Right kidney (tissue), 1 donor: Measurements from ENCODE around the gene SMARCD2.
A peak's percentile ranks its signal among the peaks of the same experiment; 100 is the strongest.

Source experiments
- DNase-seq: peaks from one replicate; pipeline ENCODE4 v3.0.0-alpha.2; 2016

SMARCD2 gene

GRCh38 chr17:63853260-63853659 is 10.8 kb upstream of the SMARCD2 start:
- no peak for DNase-seq

GRCh38 chr17:63850401-63850800 is 7.9 kb upstream of the SMARCD2 start:
- no peak for DNase-seq

- DNase-seq: peak; percentile 91
Measured at GRCh38 chr17:63848834-63849689, 6.6 kb upstream of the SMARCD2 start.

DNA sequence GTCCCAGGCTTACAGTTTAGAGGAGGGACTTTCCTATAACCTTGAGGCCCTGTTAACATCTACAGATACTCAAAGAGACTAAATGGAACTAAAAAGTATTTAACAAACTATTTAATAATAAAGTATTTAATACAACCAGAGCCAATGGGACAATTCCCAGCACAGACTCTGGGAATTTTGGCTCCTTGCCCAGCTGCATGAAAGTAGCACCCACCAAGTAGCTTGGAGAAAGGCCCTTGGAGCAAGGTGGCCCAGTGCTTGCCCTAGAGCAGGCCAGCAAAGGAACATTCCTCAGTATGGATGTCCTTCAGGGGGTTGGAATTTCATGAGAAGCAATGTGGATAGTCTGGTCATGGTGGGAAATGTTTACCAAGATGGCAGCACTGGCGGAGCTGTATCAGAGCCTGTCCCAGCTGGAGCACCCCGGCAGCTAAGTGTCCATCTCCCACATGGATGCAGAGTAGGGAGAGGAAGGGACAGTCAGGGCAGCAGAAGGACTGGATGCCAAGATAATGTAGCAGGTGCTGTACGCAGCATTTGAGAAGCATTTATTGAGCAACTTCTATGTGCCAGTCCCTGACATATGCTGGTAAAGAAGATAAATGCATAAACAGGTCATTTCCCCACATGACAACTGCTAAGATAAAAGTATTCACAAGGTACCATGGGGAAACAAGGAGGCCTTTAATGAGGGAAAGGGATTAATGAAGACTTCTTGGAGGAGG is 5.2 kb upstream of the SMARCD2 start:
- no peak for DNase-seq

DNA sequence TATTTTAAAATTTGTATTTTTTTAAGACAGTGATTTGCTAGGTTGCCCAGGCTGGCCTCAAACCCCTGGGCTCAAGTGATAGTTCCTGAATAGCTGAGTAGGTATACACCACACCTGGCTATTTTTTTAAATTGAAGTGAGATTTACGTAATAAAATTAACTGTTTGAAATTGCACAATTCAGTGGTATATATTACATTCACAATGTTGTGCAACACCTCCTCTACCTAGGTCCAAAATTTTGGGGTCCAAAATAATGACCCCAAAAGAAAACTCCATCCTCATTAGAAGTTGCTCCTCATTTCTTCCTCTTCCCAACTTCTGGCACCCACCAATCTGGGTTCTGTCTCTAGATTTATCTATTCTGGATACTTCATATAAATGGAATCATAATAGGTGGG is 3.0 kb upstream of the SMARCD2 start:
- DNase-seq: no peak

GRCh38 chr17:63843910-63844677 is 1.6 kb upstream of the SMARCD2 start:
- no peak for DNase-seq

DNA sequence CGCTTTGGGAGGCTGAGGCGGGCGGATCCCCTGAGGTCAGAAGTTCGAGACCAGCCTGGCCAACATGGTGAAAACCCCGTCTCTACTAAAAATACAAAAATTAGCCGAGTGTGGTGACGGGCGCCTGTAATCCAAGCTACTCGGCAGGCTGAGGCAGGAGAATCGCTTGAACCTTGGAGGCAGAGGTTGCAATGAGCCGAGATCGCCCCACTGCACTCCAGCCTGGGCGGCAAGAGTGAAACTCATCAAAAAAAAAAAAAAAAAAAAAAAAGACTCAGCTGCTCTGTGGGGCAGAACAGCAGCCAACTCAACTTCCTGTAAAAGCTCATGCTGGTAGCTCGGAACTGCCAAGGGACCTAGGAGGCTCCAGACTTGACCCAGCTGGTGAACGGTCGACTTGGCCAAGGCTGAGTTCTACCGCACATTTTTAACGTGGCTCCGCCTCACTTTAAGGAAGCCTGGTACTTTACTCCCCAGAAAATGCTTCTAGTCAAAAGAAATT is 953 bp upstream of the SMARCD2 start:
- DNase-seq: peak; percentile 50

- peak; percentile 83 for DNase-seq
Measured at GRCh38 chr17:63842173-63842539, 329 bp downstream of the SMARCD2 start.

DNA sequence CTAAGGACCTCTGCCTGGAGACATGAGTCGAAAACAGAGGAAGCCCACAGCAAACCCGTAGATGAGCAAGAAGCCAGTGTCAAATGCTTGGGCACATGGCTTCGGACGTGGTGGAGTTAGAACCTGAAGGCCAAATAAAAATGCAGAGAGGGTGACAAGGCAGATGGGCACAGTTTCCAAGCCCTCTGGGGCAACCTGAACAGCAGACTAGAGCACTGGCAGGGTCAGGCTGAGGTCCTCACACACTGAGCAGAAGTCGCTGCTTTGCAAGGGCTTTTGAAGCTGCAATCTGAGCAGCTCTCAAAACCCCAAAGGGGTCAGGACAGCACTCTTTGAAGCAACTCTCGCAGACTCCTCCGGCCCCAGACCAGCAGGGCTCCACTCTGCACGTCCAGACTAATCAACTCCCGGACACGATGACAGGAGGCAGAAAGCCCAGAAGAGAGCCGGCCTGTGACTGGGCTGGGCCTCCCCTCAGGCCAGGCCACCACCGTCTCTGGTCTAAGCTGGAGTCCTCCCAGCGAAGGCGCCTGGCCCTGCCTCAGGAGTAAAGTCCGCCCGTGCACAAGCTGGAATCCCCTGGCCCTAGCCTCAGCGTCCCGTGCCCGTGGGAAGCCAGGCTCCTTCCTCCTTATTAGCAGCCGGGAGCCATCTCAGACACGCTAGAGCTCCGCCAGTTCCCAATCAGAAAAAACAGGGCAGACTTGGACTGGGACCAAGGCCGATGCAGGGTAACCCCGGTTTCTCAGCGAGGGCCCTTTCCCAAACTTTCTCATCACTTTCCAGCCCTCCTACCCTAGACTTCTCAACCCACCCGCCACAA is 924 bp downstream of the SMARCD2 start:
- DNase-seq: no peak

DNA sequence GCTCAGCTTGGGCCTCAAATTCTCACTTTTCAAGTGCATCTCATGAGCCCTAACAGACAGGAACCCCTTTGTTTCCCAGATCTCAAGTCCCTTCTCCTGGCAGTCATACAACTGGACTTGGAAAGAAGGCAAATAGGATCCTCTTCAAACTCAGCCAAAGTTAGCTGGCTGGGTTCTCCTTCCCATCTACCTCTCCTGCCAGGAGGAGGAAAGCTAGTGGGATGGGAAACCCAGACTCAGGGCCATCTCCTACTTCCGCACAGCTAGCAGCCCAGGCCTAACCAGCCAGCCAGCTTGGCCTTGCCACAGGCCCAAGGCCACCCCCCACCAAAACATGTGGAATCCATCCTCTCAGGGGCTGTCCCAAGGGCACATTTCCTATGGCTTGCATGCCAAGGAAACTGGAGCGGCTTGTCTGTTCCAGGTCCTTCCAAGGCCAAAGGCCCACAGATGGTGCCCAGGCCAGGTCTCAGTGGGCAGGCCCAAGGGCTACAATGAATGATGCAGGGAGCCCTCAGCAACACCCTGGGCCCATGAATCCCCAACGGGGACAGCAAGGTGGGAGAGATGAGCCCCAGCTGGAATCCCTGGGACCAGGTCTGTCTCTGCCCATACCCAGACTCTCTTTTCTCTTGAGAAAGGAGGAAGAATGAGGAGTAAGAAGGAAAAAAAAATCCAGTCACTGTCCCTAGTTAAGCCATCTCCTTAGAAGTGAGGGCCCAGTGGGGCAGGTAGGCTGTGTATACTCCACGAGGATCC is 1.7 kb downstream of the SMARCD2 start:
- DNase-seq: no peak

DNA sequence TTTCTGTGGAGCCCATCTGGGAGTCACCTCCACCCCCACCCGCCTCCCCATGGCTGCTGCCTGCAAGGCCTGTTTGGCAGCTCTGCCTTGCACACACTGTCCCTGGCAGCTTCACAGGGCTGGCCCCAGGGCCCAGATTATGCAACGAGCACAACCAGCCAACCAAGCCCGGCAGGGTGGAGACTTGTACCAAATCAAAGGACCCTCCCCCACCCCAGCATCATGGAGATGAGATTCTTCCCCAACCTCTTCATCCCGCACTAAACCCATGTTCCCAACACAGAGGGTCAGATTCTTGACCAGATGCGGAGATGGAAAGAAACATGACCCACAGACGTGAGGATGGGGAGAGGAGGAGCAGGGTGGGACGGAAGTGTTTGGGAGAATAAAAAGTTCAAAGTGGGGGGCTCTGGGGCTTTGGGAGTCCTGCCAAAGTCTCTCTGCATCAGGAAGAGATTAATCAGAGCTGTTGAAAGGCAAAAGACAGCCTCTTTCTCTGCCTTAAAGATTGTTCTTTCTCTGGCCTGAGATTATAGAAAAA is 3.8 kb downstream of the SMARCD2 start:
- no peak for DNase-seq

DNA sequence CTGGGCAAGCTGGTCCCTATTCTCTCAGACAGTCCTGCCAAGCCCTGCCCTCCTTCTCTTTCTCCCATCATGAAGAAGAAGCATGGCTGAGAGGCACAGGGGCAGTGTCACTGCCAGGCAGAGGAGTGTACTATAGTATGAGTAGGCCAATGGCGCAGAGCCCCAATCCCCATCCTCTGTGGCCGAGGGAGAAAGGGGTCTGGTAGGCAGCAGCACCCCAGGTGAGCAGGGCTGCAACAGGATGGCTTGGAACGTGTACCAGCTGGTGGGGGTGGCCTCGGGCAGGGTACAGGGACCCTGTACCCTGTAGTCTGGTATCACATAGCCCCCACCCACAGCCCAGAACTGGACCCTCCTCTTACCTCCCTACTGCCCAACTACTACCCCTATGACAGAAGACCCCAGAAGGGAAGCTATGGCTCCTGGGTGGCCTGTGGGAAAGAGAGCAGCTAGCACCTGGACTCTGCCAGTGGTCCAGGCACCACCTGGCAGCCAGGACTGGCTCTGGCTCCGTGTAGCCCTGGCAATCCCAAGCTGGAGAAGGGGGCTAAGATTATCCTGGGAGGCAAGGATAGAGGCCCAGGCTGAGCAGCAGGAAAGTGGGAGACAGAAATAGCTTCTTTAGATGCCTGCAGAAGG is 4.4 kb downstream of the SMARCD2 start:
- DNase-seq: no peak

DNA sequence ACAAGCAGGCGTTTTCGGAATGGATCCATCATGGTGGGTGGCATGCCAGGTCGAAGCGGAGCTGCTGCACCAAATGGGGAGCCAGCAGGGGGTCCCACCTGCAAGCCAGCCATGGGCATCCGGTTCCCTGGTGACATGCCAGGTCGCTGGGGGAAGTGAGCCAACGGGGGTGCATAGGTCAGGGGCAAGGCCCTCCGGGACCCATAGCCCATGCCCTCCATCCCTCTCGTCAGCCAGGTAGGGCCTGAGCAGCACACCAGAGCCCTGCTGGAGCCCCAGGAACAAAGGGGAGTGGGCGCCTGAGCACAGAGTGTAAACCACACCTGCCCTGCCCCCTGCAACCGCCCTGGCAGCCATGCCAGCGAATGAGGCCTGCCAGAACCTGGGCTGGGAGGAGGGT is 5.0 kb downstream of the SMARCD2 start:
- DNase-seq: no peak

DNA sequence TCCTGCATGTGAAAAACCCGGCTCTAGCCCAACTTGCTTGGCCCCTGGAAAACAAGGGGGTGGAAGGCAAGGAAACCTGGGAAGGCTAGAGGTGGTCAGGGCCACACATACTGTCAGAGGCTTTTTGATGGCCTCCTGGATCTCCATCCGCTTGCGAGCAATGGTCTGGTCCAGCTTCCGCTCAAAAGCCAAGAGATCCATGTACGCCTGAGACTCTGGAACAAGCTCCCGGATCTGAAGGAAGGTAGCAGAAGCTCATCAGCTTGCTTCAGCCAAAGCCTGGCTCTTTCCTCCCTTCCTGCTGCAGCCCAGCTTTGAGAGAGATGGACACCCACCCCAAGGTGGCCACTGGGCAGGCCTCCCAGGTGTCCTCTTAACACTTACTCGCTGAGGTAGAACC is 5.7 kb downstream of the SMARCD2 start:
- no peak for DNase-seq

DNA sequence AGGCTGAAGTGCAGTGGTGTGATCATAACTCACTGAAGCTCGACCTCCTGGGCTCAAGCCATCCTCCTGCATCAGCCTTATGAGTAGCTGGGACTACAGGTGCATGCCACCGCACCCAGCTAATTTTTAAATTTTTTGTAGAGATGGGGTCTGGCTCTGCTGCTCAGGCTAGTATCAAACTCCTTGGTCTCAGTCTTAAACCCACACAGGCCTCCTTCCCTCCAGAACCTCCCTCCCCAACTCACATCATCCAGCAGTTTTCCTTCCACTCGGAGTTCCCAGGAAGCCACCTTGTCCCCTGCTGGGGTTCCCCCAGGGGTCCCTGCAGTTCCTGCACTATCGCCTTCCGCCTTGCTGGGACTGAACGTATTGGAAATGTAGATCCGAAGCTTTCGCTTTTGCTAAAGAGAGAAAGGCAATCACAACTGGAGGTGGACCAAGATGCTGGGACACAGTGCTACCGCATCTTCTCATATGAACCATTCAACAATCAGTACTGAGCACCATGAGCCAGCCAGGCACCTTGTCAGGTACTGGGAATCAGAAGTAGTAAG is 7.2 kb downstream of the SMARCD2 start:
- DNase-seq: no peak

- no peak for DNase-seq
Measured at GRCh38 chr17:63834431-63835166, 7.9 kb downstream of the SMARCD2 start.

DNA sequence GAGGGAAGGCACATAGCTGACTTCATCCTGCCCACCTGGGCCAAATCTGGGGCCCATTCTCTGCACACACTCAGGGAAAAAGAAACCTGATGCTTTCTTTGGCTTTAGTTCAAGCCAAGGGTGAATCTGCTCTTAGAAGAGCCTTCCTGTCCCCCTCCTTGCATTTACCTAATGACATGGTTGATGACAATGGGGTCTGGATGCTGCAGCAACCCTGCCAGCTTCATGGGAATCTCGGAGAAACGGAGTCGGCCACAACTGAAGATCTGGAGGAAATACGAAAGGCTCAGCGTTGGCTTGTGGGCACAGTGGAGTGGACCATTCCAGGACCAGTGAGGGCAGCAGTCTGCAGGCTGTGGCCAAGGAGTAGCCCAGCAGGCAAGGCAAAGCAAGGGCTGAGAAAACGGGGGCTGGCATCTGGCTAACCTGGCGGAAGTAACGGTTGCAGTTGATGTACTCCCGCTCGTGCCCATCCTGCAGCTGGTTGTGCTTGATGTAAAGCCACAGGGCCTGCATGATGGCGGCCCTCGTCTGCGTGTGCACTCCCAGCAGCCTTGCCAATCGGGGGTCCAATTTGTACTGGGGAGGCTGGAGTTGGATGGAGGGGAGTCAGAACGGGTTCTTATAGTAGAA is 8.6 kb downstream of the SMARCD2 start:
- DNase-seq: no peak

- no peak for DNase-seq
Measured at GRCh38 chr17:63833026-63833740, 9.3 kb downstream of the SMARCD2 start.
